GM18499 (cell line): Measurements from ENCODE around the gene CACNA1F.
A peak's percentile ranks its signal among the peaks of the same experiment; 100 is the strongest.

ENCODE experiments used
- ATAC-seq: cut with Tn5 transposase; IDR thresholded peaks from one replicate; pipeline ENCODE4 v1.9.1; 2021; ENCODE audit warnings: moderate number of reproducible peaks; ENCODE audit not compliant: insufficient read depth, unreplicated experiment

The CACNA1F gene

GRCh38 chrX:49233176-49233575 is at the start of gene CACNA1F:
CACNA1F (minus strand) TSS chrX:49233340; CDS start chrX:49233309, 31 bp downstream.
- no peak for ATAC-seq

GRCh38 chrX:49282647-49283011 is 49.5 kb upstream of the CACNA1F start:
- ATAC-seq = no peak

- no peak for ATAC-seq
These were observed 44.9 kb upstream of the CACNA1F start for GRCh38 chrX:49278081-49278480.

- no peak for ATAC-seq
These were observed 44.3 kb upstream of the CACNA1F start for GRCh38 chrX:49277535-49277830.

GRCh38 chrX:49276671-49277534 is 43.8 kb upstream of the CACNA1F start:
- no peak for ATAC-seq

- ATAC-seq = no peak
These were observed 43.1 kb upstream of the CACNA1F start for GRCh38 chrX:49276207-49276606.

- ATAC-seq = no peak
These were observed 40.1 kb upstream of the CACNA1F start for GRCh38 chrX:49273181-49273727.

- ATAC-seq = no peak
These were observed 39.3 kb upstream of the CACNA1F start for GRCh38 chrX:49272421-49272820.

GRCh38 chrX:49271341-49271740 is 38.2 kb upstream of the CACNA1F start:
- ATAC-seq = no peak

- no peak for ATAC-seq
These were observed 37.2 kb upstream of the CACNA1F start for GRCh38 chrX:49270249-49270921.

- no peak for ATAC-seq
These were observed 36.7 kb upstream of the CACNA1F start, which contains the start of gene PPP1R3F for GRCh38 chrX:49269767-49270248. PPP1R3F (plus strand) TSS chrX:49269793; CDS start chrX:49269870, 77 bp downstream.

GRCh38 chrX:49269010-49269766 is 36.0 kb upstream of the CACNA1F start:
- peak; percentile 76 for ATAC-seq

GRCh38 chrX:49268702-49269009 is 35.5 kb upstream of the CACNA1F start:
- no peak for ATAC-seq

GRCh38 chrX:49266523-49267445 is 33.6 kb upstream of the CACNA1F start:
- no peak for ATAC-seq

- no peak for ATAC-seq
These were observed 31.3 kb upstream of the CACNA1F start, which contains the start of gene FOXP3 for GRCh38 chrX:49264460-49264859. FOXP3 (minus strand) TSS chrX:49264710; CDS start chrX:49258505, 6,205 bp downstream.

- ATAC-seq = no peak
These were observed 30.5 kb upstream of the CACNA1F start for GRCh38 chrX:49263631-49264030.

GRCh38 chrX:49262603-49263002 is 29.5 kb upstream of the CACNA1F start:
- no peak for ATAC-seq

- no peak for ATAC-seq
These were observed 27.3 kb upstream of the CACNA1F start for GRCh38 chrX:49260221-49260985.

GRCh38 chrX:49258749-49259124 is 25.6 kb upstream of the CACNA1F start:
- ATAC-seq = no peak
